ENCODE measurements around the gene HTR1D.

Gene HTR1D

DNA sequence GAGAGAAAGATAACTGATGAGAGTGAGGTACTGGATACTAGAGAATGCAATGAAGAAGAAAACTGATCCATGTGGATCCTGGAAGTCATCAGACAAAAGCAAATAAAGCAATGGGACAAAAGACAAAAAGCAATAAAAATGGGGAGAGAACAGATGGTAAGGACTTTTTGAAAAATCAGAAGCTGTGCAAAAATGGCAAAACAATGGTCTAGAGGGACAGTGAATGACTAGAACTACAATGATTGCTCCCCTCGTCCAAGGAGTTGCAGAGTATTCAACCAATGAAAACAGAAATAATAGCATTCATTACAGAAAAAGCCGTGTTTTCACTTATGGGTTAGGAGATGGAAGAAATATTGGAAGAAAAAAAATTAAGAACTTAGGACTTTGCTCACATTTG, 67.2 kb downstream of the HTR1D start:
- no peak for DNase-seq (ENCODE audit: low read depth)

DNA sequence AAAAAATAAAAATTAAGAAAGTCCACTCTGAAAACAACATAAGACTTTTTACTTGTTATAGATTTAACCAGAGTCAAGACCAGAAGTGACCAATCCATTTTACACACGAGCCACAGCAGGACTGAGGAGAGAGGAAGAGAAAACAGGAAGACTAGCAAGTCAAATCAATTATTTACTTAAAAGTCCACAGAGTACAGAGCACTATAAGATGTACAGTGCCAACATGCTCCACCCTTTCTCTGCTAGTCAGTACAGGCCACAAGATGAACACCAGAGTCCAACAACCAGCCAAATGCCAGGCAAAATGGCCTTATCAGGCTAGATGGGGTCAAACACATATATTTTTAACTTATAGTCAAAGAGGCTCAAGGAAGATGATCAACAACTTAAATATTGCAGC, 68.2 kb downstream of the HTR1D start:
- DNase-seq (ENCODE audit: low read depth) = no peak

DNA sequence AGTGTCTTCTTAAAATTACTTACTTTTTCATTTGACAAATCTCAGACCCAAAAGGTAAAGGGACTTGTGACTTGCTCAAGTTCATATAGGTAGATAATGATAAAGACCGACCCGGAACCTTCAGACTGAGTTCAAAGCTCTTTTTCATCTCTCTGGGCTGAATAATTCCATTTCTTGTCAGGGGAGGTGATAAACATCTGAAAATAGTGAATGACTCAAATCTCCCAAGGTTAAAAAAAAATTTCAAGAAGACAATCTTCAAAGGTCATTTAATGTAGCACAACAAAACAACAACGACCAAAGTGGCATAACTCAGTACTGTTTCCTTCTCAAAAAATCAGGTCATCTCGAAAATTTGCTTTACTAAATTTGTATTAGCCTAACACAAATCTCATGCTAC, 69.2 kb downstream of the HTR1D start:
- DNase-seq (ENCODE audit: low read depth) = no peak

Measured in activated T-helper 9 cell treated with anti-CD3 and anti-CD28 coated beads, Interleukin-2, amount 50 U/mL, for 16 hours (primary cell).